Stimulated activated CD8-positive, alpha-beta memory T cell treated with anti-CD3 and anti-CD28 coated beads, Interleukin-15, amount 100 ng/mL, for 48 hours (primary cell): ENCODE results near the gene ABHD15.

Source experiments
- DNase-seq, 2 donors: peaks; one replicate each; pipeline ENCODE4 v3.0.0-alpha.2; 2020; ENCODE audit warnings: low read depth in 2 of 2

The ABHD15 gene

DNA sequence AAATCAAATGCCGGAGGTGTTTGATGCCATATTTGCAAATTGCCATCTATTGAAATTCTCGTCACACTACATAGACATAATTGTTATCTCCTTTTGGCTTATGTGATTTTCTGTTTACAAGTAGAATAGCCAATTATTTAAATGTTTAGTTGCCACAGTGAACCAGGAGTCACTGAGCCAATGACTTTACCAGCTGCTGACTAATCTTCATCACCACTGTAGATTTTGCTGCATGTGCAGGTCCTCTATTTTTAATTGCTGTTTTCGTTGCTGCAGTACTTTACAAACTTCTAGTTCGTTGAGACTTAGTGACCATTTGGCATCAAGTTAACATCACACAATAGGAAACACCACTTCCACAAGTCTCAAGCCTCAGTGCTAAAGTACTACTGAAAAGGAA lies 22.8 kb downstream of the ABHD15 start:
- no peak for DNase-seq

DNA sequence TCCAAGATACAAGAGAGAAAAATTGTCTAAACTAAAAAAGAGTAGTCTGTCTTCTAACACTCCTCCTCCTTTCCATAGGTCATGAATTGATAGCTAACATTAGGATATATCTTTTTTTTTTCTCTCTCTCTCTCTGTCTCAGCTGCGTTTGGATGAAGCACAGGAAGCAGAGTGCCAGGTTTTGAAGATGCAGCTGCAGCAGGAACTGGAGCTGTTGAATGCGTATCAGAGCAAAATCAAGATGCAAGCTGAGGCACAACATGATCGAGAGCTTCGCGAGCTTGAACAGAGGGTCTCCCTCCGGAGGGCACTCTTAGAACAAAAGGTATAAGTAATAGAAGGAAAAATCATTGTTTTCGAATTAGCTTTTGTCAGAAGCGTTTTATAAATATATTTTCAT lies 32.9 kb downstream of the ABHD15 start:
- no peak for DNase-seq

DNA sequence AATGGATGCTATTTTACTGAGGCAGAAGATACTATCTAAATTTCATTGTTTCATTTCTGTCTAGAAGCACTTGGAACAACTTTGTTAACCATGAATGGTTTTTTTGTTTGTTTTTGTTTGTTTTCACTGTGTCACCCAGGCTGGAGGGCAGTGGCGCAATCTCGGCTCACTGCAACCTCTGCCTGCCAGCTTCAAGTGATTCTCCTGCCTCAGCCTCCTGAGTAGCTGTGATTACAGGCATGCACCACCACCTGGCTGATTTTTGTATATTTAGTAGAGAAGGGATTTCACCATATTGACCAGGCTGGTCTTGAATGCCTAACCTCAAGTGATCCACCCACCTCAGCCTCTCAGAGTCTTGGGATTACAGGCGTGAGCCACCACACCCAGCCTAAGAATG lies 40.5 kb downstream of the ABHD15 start:
- no peak for DNase-seq

DNA sequence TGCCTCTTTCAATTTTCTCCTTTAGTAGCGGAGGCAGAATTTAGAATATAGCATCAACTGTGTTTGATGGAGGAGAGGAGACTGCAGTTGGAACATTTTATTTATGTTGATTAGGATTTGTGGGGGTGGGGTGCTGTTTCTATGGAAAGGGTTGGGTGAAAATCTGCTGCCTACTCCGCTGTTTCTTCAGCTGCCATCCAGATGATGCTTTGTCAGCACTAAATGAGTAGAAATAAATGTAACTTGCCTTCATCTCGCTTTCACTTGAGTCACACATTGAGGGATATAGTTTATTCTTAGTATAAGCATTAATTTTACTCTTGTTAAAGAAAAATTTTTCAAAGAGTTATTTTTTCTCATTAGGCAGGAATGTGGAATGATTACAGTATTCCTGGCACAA lies 42.1 kb downstream of the ABHD15 start:
- no peak for DNase-seq

DNA sequence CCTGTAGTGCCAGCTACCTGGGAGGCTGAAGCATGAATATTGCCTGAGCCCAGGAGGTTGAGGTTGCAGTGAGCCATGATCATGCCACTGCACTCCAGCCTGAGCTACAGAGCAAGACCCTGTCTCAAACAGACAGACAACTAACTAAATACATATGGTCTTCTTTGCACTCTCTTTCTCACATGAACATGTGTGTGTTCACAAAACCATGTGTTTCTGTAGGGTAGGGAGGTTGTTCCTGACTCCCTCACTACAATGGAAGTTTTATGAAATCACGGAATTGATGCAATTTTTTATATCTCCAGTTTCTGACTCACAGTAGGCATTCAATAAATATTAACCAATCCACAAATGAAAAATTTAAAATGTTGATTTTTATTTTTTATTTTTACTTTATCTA lies 48.5 kb downstream of the ABHD15 start:
- DNase-seq = no peak

DNA sequence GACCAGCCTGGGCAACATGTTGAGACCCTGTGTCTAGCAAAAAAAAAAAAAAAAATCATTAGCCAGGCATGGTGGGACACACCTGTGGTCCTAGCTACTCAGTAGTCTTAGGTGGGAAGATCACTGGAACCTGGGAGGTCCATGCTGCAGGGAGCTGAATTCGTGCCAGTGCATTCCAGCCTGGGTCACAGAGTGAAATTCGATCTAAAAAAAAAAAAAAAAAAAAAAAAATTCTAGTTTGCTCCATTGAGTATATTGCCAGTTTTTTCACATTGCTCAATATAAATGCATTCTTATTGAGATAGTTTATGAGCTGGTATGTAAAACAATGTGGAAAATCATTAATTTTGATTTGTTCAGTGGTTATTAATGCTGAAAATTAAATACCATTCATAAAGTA lies 52.0 kb downstream of the ABHD15 start:
- DNase-seq = no peak

DNA sequence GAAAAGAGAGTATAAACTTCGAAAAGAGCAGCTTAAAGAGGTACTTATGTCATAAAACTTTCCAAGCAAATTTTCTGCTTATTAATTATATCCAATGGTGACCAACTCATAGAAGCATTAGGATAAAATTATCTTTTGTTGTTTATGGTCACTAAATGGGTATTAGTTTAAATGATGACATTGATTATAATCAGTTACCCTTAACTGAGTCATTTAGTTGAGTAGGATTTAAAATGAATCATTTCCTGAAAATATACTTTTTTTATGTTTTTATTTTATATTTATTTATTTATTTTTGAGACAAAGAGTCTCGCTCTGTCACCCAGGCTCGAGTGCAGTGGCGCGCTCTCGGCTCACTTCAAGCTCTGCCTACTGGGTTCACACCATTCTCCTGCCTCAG lies 55.9 kb downstream of the ABHD15 start:
- DNase-seq = no peak
